Sigmoid colon (tissue), 3 donors: Measurements from ENCODE around the gene JAK2.

Source experiments
- POLR2A ChIP-seq, 2 donors: fragments of 450-650 bp; IDR thresholded peaks; one replicate each; pipeline ENCODE4 v1.6.1; 2016; ENCODE audit warnings: antibody characterized with exemption in 2 of 2, mild to moderate bottlenecking in 2 of 2, moderate library complexity in 2 of 2
- TF ChIP-seq, protein P1 (sequence below), 4 experiments: fragments of 450-650 bp in 3 of 4; fragments of 200-600 bp in 1 of 4; IDR thresholded peaks; one replicate each; pipeline ENCODE4 v1.5.1; 2016 to 2019; ENCODE audit warnings: antibody characterized with exemption in 4 of 4, mild to moderate bottlenecking in 3 of 4, moderate library complexity in 2 of 4

DNA sequence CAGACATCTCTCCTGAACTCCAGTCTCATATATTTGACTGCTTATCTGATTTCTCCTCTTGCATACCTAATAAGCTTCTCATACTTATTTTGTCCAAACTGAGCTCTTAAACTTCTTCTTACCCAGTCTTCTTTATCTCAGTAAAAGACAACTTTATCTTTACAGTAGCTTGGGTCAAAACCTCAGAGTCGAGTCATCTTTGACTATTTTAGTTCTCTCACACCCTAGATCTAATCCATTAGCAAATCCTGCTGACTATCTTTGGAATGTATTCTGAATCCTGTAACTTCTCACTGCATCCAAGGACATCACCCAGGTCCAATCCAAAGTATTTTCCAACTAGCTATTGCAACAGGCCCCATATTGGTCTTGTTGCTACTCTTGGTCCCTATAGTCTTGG is 11.8 kb upstream of the JAK2 start:
- TF ChIP-seq POLR2A (IDR thresholded peaks at IDR 0.05) = no peak
- TF ChIP-seq, protein P1, sequence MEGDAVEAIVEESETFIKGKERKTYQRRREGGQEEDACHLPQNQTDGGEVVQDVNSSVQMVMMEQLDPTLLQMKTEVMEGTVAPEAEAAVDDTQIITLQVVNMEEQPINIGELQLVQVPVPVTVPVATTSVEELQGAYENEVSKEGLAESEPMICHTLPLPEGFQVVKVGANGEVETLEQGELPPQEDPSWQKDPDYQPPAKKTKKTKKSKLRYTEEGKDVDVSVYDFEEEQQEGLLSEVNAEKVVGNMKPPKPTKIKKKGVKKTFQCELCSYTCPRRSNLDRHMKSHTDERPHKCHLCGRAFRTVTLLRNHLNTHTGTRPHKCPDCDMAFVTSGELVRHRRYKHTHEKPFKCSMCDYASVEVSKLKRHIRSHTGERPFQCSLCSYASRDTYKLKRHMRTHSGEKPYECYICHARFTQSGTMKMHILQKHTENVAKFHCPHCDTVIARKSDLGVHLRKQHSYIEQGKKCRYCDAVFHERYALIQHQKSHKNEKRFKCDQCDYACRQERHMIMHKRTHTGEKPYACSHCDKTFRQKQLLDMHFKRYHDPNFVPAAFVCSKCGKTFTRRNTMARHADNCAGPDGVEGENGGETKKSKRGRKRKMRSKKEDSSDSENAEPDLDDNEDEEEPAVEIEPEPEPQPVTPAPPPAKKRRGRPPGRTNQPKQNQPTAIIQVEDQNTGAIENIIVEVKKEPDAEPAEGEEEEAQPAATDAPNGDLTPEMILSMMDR (IDR thresholded peaks at IDR 0.05) = no peak
